ENCODE data around the gene UBR1.

GRCh38 chr15:43095243-43095642 is 10.6 kb downstream of the UBR1 start:
- no peak for TF ChIP-seq CREB1 (CRISPR knock-in tag; IDR thresholded peaks at IDR 0.05)
- no peak for TF ChIP-seq OVOL2 (CRISPR knock-in tag; IDR thresholded peaks at IDR 0.05; ENCODE audit: borderline replicate concordance)
- no peak for TF ChIP-seq USF2 (CRISPR knock-in tag; IDR thresholded peaks at IDR 0.05)
- TF ChIP-seq, protein P1, sequence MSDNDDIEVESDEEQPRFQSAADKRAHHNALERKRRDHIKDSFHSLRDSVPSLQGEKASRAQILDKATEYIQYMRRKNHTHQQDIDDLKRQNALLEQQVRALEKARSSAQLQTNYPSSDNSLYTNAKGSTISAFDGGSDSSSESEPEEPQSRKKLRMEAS (CRISPR knock-in tag; IDR thresholded peaks at IDR 0.05) = no peak
- no peak for TF ChIP-seq CTCF (IDR thresholded peaks at IDR 0.05)
- no peak for TF ChIP-seq TCF7 (CRISPR knock-in tag; IDR thresholded peaks at IDR 0.05; ENCODE audit: low read depth)
- TF ChIP-seq, protein P2, sequence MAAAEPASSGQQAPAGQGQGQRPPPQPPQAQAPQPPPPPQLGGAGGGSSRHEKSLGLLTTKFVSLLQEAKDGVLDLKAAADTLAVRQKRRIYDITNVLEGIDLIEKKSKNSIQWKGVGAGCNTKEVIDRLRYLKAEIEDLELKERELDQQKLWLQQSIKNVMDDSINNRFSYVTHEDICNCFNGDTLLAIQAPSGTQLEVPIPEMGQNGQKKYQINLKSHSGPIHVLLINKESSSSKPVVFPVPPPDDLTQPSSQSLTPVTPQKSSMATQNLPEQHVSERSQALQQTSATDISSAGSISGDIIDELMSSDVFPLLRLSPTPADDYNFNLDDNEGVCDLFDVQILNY (CRISPR knock-in tag; IDR thresholded peaks at IDR 0.05) = no peak
- TF ChIP-seq, protein P3, sequence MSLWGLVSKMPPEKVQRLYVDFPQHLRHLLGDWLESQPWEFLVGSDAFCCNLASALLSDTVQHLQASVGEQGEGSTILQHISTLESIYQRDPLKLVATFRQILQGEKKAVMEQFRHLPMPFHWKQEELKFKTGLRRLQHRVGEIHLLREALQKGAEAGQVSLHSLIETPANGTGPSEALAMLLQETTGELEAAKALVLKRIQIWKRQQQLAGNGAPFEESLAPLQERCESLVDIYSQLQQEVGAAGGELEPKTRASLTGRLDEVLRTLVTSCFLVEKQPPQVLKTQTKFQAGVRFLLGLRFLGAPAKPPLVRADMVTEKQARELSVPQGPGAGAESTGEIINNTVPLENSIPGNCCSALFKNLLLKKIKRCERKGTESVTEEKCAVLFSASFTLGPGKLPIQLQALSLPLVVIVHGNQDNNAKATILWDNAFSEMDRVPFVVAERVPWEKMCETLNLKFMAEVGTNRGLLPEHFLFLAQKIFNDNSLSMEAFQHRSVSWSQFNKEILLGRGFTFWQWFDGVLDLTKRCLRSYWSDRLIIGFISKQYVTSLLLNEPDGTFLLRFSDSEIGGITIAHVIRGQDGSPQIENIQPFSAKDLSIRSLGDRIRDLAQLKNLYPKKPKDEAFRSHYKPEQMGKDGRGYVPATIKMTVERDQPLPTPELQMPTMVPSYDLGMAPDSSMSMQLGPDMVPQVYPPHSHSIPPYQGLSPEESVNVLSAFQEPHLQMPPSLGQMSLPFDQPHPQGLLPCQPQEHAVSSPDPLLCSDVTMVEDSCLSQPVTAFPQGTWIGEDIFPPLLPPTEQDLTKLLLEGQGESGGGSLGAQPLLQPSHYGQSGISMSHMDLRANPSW (CRISPR knock-in tag; conservative IDR thresholded peaks at IDR 0.05; ENCODE audit: low read depth) = no peak
- TF ChIP-seq JAZF1 (CRISPR knock-in tag; IDR thresholded peaks at IDR 0.05) = no peak
- no peak for TF ChIP-seq CBFB (CRISPR knock-in tag; IDR thresholded peaks at IDR 0.05; ENCODE audit: low read depth)
- TF ChIP-seq NR2C2 (CRISPR knock-in tag; IDR thresholded peaks at IDR 0.05) = no peak
- TF ChIP-seq ESRRA (CRISPR knock-in tag; IDR thresholded peaks at IDR 0.05; ENCODE audit: borderline replicate concordance) = no peak
